ENCODE results near the gene ZNF236.
A peak's percentile ranks its signal among the peaks of the same experiment; 100 is the strongest.

ZNF236 gene

GRCh38 chr18:76981396-76981968, 159.1 kb downstream of the ZNF236 start:
- DNase-seq (ENCODE audit: insufficient read length) (no peak), FAIRE-seq (peak; percentile 87)
- TF ChIP-seq TAF1 (IDR thresholded peaks at IDR 0.05; ENCODE audit: borderline replicate concordance, low read depth, low read length): no peak
- no peak for TF ChIP-seq POLR2AphosphoS5 (IDR thresholded peaks at IDR 0.05; ENCODE audit: low read depth, low read length)
- no peak for TF ChIP-seq POLR2A (IDR thresholded peaks at IDR 0.05; ENCODE audit: low read depth, low read length)

- TF ChIP-seq POLR2A (IDR thresholded peaks at IDR 0.05; ENCODE audit: low read depth, low read length): no peak
- no peak for TF ChIP-seq TAF1 (IDR thresholded peaks at IDR 0.05; ENCODE audit: borderline replicate concordance, low read depth, low read length)
- no peak for TF ChIP-seq POLR2AphosphoS5 (IDR thresholded peaks at IDR 0.05; ENCODE audit: low read depth, low read length)
- FAIRE-seq (peak; percentile 83), DNase-seq (ENCODE audit: insufficient read length) (no peak)
These were observed 159.7 kb downstream of the ZNF236 start for GRCh38 chr18:76982038-76982437.

GRCh38 chr18:76982841-76983583, 160.7 kb downstream of the ZNF236 start:
- DNase-seq (ENCODE audit: insufficient read length) (peak; percentile 86), FAIRE-seq (peak; percentile 90)
- no peak for TF ChIP-seq POLR2A (IDR thresholded peaks at IDR 0.05; ENCODE audit: low read depth, low read length)
- TF ChIP-seq POLR2AphosphoS5 (IDR thresholded peaks at IDR 0.05; ENCODE audit: low read depth, low read length): no peak

GRCh38 chr18:76983613-76984051, 161.3 kb downstream of the ZNF236 start:
- FAIRE-seq: peak; percentile 9
- DNase-seq (ENCODE audit: insufficient read length): no peak
- no peak for TF ChIP-seq POLR2A (IDR thresholded peaks at IDR 0.05; ENCODE audit: low read depth, low read length)
- TF ChIP-seq POLR2AphosphoS5 (IDR thresholded peaks at IDR 0.05; ENCODE audit: low read depth, low read length): no peak
- no peak for TF ChIP-seq TAF1 (IDR thresholded peaks at IDR 0.05; ENCODE audit: borderline replicate concordance, low read depth, low read length)

GRCh38 chr18:76984193-76985155, 162.1 kb downstream of the ZNF236 start:
- FAIRE-seq: no peak
- TF ChIP-seq TAF1 (IDR thresholded peaks at IDR 0.05; ENCODE audit: borderline replicate concordance, low read depth, low read length) (no peak), POLR2A (IDR thresholded peaks at IDR 0.05; ENCODE audit: low read depth, low read length) (no peak), POLR2AphosphoS5 (IDR thresholded peaks at IDR 0.05; ENCODE audit: low read depth, low read length) (no peak)
- no peak for DNase-seq (ENCODE audit: insufficient read length)

- no peak for TF ChIP-seq POLR2AphosphoS5 (IDR thresholded peaks at IDR 0.05; ENCODE audit: low read depth, low read length)
- no peak for TF ChIP-seq TAF1 (IDR thresholded peaks at IDR 0.05; ENCODE audit: borderline replicate concordance, low read depth, low read length)
- no peak for TF ChIP-seq POLR2A (IDR thresholded peaks at IDR 0.05; ENCODE audit: low read depth, low read length)
- DNase-seq (ENCODE audit: insufficient read length) (no peak), FAIRE-seq (no peak)
These were observed 163.0 kb downstream of the ZNF236 start for GRCh38 chr18:76985156-76985950.

GRCh38 chr18:76985951-76986236, 163.5 kb downstream of the ZNF236 start:
- TF ChIP-seq POLR2A (IDR thresholded peaks at IDR 0.05; ENCODE audit: low read depth, low read length) (no peak), POLR2AphosphoS5 (IDR thresholded peaks at IDR 0.05; ENCODE audit: low read depth, low read length) (no peak)
- FAIRE-seq (no peak), DNase-seq (ENCODE audit: insufficient read length) (no peak)

GRCh38 chr18:76986406-76986805, 164.0 kb downstream of the ZNF236 start:
- FAIRE-seq: no peak

GRCh38 chr18:76988031-76988826, 165.9 kb downstream of the ZNF236 start:
- FAIRE-seq: no peak
- TF ChIP-seq POLR2A (IDR thresholded peaks at IDR 0.05; ENCODE audit: low read depth, low read length) (no peak), POLR2AphosphoS5 (IDR thresholded peaks at IDR 0.05; ENCODE audit: low read depth, low read length) (no peak), TAF1 (IDR thresholded peaks at IDR 0.05; ENCODE audit: borderline replicate concordance, low read depth, low read length) (no peak)
- no peak for DNase-seq (ENCODE audit: insufficient read length)

More at GRCh38 chr18:76986406-76986805, 164.0 kb downstream of the ZNF236 start:
- no peak for TF ChIP-seq TAF1 (IDR thresholded peaks at IDR 0.05; ENCODE audit: borderline replicate concordance, low read depth, low read length)
- no peak for TF ChIP-seq POLR2A (IDR thresholded peaks at IDR 0.05; ENCODE audit: low read depth, low read length)
- no peak for TF ChIP-seq POLR2AphosphoS5 (IDR thresholded peaks at IDR 0.05; ENCODE audit: low read depth, low read length)
- no peak for DNase-seq (ENCODE audit: insufficient read length)
